ENCODE measurements around the gene CCDC57.
A peak's percentile ranks its signal among the peaks of the same experiment; 100 is the strongest.
"Not testable (repeated sequence)": the region's sequence is repeated elsewhere in the genome, so short reads cannot be mapped to it uniquely, and the experiment has no call there.

CCDC57 gene

GRCh38 chr17:82212331-82213250, at the start of gene CCDC57:
CCDC57 (minus strand) TSS chr17:82212842; CDS start chr17:82201944, 10,898 bp downstream.
- DNase-seq: peak; percentile 74 to 80

DNA sequence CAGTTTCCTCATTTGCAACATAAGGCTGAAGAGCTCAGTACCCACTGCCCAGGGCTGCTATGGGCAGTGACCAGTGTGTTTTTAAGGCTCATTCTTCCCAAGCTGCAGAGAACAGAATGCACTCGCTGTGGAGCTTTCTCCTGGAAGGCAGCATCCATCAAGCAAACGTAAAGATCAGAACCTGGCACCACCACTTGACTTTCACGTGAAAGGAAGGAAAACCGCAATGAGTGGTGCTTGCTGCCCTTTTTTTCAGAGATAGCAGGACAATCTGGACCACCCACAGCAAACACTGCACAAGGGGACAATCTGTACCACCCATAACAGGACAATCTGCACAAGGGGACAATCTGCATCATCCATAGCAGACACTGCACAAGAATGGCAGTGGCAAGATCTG, 49.7 kb upstream of the CCDC57 start:
- no peak for DNase-seq

DNA sequence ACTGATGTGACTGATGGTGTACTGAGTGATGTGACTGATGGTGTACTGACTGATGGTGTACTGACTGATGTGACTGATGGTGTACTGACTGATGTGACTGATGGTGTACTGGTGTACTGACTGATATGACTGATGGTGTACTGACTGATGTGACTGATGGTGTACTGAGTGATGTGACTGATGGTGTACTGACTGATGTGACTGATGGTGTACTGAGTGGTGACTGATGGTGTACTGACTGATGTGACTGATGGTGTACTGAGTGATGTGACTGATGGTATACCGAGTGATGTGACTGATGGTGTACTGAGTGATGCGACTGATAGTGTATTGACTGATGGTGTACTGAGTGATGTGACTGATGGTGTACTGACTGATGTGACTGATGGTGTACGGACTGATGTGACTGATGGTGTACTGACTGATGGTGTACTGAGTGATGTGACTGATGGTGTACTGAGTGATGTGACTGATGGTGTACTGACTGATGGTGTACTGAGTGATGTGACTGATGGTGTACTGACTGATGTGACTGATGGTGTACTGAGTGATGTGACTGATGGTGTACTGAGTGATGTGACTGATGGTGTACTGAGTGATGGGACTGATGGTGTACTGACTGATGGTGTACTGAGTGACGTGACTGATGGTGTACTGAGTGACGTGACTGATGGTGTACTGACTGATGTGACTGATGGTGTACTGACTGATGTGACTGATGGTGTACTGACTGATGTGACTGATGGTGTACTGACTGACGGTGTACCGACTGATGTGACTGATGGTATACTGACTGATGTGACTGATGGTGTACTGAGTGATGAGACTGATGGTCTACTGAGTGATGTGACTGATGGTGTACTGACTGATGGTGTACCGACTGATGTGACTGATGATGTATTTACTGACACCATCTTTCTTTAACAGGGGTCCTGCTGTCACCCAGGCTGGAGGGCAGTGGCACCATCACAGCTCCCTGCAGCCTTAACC, 47.6 kb upstream of the CCDC57 start:
- DNase-seq: not testable (repeated sequence)

- no peak for DNase-seq
Observed at GRCh38 chr17:82258555-82258954, 45.9 kb upstream of the CCDC57 start.

GRCh38 chr17:82257473-82257872, 44.8 kb upstream of the CCDC57 start:
- peak; percentile 76 to 79 for DNase-seq

GRCh38 chr17:82256242-82256885, 43.7 kb upstream of the CCDC57 start:
- no peak for DNase-seq

GRCh38 chr17:82255402-82255972, 42.8 kb upstream of the CCDC57 start:
- DNase-seq: no peak

DNA sequence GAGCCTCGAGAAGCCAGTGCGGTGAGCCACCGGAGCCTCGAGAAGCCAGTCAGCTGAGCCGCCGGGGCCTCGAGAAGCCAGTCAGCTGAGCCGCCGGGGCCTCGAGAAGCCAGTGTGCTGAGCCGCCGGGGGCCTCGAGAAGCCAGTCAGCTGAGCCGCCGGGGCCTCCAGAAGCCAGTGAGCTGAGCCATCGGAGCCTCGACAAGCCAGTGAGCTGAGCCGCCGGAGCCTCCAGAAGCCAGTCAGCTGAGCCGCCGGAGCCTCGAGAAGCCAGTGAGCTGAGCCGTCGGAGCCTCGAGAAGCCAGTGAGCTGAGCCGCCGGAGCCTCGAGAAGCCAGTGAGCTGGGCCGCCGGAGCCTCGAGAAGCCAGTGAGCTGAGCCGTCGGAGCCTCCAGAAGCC, 42.1 kb upstream of the CCDC57 start:
- DNase-seq: not testable (repeated sequence)

- not testable (repeated sequence) for DNase-seq
Observed at GRCh38 chr17:82254096-82254495, 41.5 kb upstream of the CCDC57 start.

- DNase-seq: no peak
Observed at GRCh38 chr17:82253179-82253544, 40.5 kb upstream of the CCDC57 start.

DNA sequence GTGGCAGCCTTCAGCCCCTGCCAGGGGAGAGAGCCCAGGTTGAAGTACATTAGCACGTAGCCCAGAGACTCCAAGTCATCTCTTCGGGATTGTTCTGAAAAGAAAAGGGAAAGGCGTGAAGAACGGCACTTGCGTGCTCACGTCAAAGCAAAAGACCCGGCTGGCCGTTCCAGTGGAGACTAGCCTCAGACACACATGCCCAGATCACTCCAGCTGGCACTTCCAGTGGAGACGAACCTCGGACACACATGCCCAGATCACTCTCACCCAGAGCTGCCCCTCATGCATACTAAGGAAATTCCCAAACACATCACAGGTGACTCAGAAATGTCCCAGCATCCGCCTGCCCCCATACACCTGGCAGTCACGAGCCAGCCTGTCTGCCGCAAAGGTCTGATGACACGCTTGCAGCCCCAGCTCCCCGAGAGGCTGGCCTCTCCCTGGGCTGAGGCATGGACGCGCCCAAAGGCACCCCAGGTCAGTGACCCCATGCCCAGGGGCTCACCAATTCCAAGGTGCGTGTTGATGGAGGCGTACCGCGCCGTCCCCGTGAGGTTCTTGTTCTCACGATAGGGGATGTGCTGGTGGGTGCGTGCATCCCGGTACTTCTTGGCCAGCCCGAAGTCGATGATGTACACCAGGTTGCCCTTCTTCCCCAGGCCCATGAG, 40.0 kb upstream of the CCDC57 start:
- DNase-seq: no peak

- DNase-seq: no peak
Observed at GRCh38 chr17:82250868-82251500, 38.3 kb upstream of the CCDC57 start.

DNA sequence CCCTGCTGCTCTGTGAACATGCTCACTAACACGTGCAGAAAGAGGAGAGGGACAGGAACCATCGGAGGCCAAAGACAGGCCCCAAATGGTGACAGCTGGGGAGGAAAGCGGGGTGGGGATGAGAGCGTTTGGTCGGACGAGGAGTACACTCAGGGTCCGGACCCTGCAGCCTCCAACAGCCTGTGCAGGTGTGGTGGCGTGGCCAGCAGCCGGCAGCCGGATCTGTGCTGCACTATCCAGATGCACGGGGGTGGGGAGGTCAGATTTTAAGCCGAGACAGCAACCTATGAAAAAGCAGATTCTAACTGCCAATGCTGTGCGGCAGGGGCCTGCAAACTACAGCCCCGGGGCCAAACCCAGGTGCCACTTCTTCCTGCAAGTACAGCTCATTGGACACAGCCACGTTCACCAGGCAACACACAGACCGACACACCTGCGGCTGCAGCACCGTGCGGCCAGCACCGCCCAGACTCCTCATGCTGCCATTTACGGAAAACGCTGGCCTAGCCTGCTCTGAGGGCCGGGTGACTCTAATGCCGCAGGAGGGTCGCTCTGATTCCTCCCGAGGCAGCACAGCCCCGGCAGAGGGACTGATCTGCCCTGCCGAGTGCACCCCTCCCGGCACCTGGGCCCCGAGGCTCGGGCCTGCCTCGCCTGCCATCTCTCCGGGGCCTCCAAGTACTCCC, 37.4 kb upstream of the CCDC57 start:
- DNase-seq: no peak

DNA sequence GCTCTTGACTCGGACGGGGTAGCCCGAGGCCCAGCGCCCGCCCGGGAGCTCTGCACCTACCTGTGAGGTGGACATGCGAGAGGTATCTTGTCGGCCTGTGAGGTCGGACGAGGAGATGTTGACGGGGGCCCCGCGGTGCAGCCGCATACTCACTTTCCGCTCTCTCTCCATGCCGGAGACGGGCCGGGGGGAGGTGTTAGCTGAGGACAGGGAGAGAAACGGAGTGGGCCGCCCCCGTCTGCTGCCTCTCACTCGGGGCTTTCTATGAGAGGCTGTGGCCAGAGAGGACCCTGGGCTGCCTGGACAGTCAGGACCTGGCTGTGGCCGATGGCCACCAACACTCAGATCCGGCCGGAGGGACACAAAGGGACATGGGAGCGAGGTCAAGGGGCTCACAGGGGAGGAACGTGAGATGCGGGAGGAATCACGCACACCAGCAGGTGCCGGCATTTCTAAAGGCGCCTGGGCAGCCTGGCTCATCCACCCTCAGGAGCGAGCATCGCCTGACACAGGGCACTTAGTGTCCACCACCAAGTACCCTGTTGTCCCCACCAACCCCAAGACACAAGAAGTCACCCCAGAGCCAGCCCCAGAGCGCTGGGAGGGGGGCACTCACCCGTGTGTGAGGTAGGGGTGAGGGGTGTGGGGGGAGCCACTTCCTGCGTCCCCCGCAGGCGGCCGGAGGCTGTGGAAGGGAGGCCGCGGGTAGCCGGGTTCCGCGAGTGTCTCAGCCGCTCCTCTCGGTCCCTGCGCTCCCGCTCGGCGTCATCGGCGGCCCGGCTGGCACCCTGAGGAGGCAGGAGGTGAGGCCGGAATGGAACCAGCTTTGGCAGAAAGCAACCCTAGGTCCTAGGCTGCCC, 36.4 kb upstream of the CCDC57 start:
- DNase-seq: no peak

- DNase-seq: no peak
Observed at GRCh38 chr17:82247856-82248671, 35.4 kb upstream of the CCDC57 start.

GRCh38 chr17:82247182-82247823, 34.7 kb upstream of the CCDC57 start:
- DNase-seq: no peak

DNA sequence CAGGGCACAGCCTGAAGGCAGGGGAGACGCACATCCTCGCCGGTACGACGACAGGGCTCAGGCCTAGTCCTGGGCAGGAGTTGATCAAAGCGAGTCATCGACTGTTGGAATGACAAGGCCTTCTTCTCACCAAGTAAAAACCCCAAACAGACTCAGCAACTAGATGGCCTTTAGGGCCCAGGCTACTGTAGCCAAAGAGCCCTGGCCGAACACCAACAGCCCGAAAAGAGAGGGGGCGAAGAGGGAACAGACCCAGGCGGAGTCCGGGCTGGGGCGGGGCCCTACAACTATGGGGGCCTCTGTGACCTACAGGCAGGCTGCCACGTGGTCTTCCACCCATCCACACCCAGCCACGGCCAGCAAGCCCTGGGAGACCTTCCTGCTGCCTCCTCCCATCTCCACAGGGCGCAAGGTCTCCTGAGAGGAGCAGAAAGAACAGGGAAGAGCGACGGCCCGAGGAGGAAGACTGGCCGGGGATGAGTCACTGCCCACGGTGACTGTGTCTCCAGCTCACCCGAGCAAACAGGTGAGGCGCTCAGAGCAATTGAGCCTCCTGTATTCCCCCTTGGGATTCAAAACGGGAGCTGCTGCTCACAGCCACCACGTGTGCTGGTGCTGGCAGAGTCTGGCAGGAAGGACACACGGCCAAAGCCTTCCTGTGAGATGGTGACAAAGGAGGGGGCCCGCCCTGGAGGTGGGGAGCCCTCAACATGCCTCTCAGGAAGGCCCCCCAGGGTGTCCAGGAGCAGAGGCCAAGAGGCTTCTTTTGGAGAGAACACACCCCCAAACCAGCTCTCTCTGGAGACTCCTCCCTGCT, 33.9 kb upstream of the CCDC57 start:
- DNase-seq: no peak

DNA sequence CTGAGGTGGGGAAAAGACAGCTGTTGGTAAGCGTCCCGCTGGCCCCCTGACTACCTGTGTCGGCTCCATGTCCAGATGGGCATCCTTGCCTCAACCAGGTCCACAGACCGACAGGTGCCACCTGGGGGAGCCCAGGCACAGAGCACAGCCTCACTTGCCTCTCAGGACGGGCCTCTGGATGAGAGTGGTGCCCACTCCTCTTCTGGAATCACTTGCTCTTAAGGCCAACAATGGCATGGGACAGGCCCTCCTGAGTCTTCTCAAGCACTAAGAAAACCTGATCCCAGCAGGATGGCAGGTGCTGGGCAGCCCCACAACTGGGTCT, 33.4 kb upstream of the CCDC57 start:
- DNase-seq: no peak

All from CD4-positive, alpha-beta T cell treated with Interleukin-1 beta for 1 hour (primary cell).